ENCODE results near the gene HLA-DQB1.
"Not testable (repeated sequence)": the region's sequence is repeated elsewhere in the genome, so short reads cannot be mapped to it uniquely, and the experiment has no call there.

HLA-DQB1 gene

GRCh38 chr6:32685603-32686002 is 19.1 kb upstream of the HLA-DQB1 start:
- no peak overlapping the region for H3K27ac ChIP-seq (ENCODE audit: insufficient read depth, low read depth, low read length, poor library complexity, severe bottlenecking)
- no peaks in the 10 kb centered on the region for H3K9me3 ChIP-seq (ENCODE audit: control insufficient read depth, low read length)
- no peaks in the 10 kb centered on the region for H3K4me1 ChIP-seq (ENCODE audit: control insufficient read depth, insufficient read depth, low read length)
- H3K4me3 ChIP-seq (ENCODE audit: insufficient read depth, low read depth, low read length) = no peak overlapping the region
- WGBS, 2 experiments = 78 to 88% methylated on average over 1 of the region's 1 CpG
- H3K36me3 ChIP-seq (ENCODE audit: control insufficient read depth, insufficient read depth, low read length) = no peaks in the 10 kb centered on the region
- H3K27me3 ChIP-seq (ENCODE audit: control insufficient read depth, insufficient read depth, low read length, poor library complexity, severe bottlenecking) = no peaks in the 10 kb centered on the region

DNA sequence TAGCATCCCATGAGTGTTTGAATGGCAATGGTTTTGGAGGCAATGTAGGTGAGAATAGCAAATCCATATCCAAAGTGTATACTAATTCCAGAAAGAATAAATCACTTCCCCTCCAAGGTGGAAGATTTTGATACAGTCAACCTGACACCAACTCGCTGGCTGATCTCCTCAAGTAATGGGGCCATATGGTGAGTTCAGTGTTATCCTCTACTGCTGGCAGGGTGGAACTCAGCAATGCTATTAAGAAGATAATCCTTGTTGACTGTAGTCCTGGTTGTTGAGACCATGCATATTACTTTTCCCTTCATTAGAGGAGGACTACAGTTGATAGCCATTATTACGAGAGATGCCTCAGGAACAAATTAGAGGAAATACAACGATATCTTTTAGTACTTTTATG is 17.8 kb upstream of the HLA-DQB1 start:
- WGBS, 2 experiments = 69 to 70% methylated on average over 3 of the region's 3 CpGs
- H3K9me3 ChIP-seq (ENCODE audit: control insufficient read depth, low read length) = no peaks in the 10 kb centered on the region
- no peak overlapping the region for H3K4me3 ChIP-seq (ENCODE audit: insufficient read depth, low read depth, low read length)
- no peaks in the 10 kb centered on the region for H3K27me3 ChIP-seq (ENCODE audit: control insufficient read depth, insufficient read depth, low read length, poor library complexity, severe bottlenecking)
- no peak overlapping the region for H3K27ac ChIP-seq (ENCODE audit: insufficient read depth, low read depth, low read length, poor library complexity, severe bottlenecking)
- H3K36me3 ChIP-seq (ENCODE audit: control insufficient read depth, insufficient read depth, low read length) = no peaks in the 10 kb centered on the region
- no peaks in the 10 kb centered on the region for H3K4me1 ChIP-seq (ENCODE audit: control insufficient read depth, insufficient read depth, low read length)

DNA sequence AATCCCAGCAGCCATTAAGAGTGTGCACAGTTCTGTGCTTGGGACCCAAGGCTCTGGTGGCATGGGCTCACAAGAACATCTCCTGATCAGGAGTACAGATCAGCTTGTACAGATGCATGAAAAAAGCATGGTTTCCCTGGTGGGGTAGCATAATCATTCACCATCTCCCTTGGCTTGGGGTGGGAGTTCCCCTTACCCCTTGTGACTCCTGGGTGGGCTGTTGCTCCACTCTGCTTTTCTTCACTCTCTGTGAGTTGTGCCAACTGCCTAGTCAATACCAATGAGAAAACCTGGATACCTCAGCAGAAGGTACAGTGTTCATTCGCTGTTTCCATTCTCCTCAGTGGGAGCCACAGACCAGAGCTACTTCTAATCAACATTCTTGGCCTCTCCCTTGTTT is 13.6 kb upstream of the HLA-DQB1 start:
- Histone ChIP-seq H3K9me3 (ENCODE audit: control insufficient read depth, low read length) (no peaks in the 10 kb centered on the region), H3K4me3 (ENCODE audit: insufficient read depth, low read depth, low read length) (no peak overlapping the region), H3K4me1 (ENCODE audit: control insufficient read depth, insufficient read depth, low read length) (no peaks in the 10 kb centered on the region), H3K27ac (ENCODE audit: insufficient read depth, low read depth, low read length, poor library complexity, severe bottlenecking) (no peak overlapping the region), H3K36me3 (ENCODE audit: control insufficient read depth, insufficient read depth, low read length) (no peaks in the 10 kb centered on the region), H3K27me3 (ENCODE audit: control insufficient read depth, insufficient read depth, low read length, poor library complexity, severe bottlenecking) (no peaks in the 10 kb centered on the region)
- WGBS, 2 experiments = 44 to 50% methylated on average over 1 of the region's 1 CpG

- no peaks in the 10 kb centered on the region for H3K9me3 ChIP-seq (ENCODE audit: control insufficient read depth, low read length)
- 61 to 67% methylated on average over 4 of the region's 4 CpGs for WGBS, 2 experiments
- no peaks in the 10 kb centered on the region for H3K36me3 ChIP-seq (ENCODE audit: control insufficient read depth, insufficient read depth, low read length)
- H3K27ac ChIP-seq (ENCODE audit: insufficient read depth, low read depth, low read length, poor library complexity, severe bottlenecking) = no peak overlapping the region
- no peaks in the 10 kb centered on the region for H3K4me1 ChIP-seq (ENCODE audit: control insufficient read depth, insufficient read depth, low read length)
- no peaks in the 10 kb centered on the region for H3K27me3 ChIP-seq (ENCODE audit: control insufficient read depth, insufficient read depth, low read length, poor library complexity, severe bottlenecking)
- no peak overlapping the region for H3K4me3 ChIP-seq (ENCODE audit: insufficient read depth, low read depth, low read length)
These were observed 13.0 kb upstream of the HLA-DQB1 start for GRCh38 chr6:32679492-32679891.

- H3K36me3 ChIP-seq (ENCODE audit: control insufficient read depth, insufficient read depth, low read length); H3K9me3 ChIP-seq (ENCODE audit: control insufficient read depth, low read length); H3K4me3 ChIP-seq (ENCODE audit: insufficient read depth, low read depth, low read length); H3K4me1 ChIP-seq (ENCODE audit: control insufficient read depth, insufficient read depth, low read length); H3K27me3 ChIP-seq (ENCODE audit: control insufficient read depth, insufficient read depth, low read length, poor library complexity, severe bottlenecking); H3K27ac ChIP-seq (ENCODE audit: insufficient read depth, low read depth, low read length, poor library complexity, severe bottlenecking): not testable (repeated sequence)
- WGBS, 2 experiments = 92 to 95% methylated on average over 6 to 7 of the region's 7 CpGs
These were observed 7.7 kb upstream of the HLA-DQB1 start for GRCh38 chr6:32674123-32674522.

DNA sequence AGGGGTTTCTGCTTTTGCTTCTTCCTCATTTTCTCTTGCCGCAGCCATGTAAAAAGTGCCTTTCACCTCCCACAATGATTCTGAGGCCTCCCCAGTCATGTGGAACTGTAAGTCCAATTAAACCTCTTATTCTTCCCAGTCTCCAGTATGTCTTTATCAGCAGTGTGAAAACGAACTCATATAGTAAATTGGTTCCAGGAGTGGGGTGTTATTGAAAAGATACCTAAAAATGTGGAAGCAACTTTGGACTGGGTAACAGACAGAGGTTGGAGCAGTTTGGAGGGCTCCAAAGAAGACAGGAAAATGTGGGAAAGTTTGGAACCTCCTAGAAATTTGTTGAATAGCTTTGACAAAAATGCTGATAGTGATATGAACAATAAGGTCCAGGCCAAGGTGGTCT is 5.5 kb upstream of the HLA-DQB1 start:
- not testable (repeated sequence) for H3K4me1 ChIP-seq (ENCODE audit: control insufficient read depth, insufficient read depth, low read length); H3K4me3 ChIP-seq (ENCODE audit: insufficient read depth, low read depth, low read length); H3K27me3 ChIP-seq (ENCODE audit: control insufficient read depth, insufficient read depth, low read length, poor library complexity, severe bottlenecking); H3K36me3 ChIP-seq (ENCODE audit: control insufficient read depth, insufficient read depth, low read length); H3K27ac ChIP-seq (ENCODE audit: insufficient read depth, low read depth, low read length, poor library complexity, severe bottlenecking); H3K9me3 ChIP-seq (ENCODE audit: control insufficient read depth, low read length)
- 78 to 86% methylated on average over 2 of the region's 2 CpGs for WGBS, 2 experiments

- H3K4me3 ChIP-seq (ENCODE audit: insufficient read depth, low read depth, low read length) = no peak overlapping the region
- no peak overlapping the region for H3K27ac ChIP-seq (ENCODE audit: insufficient read depth, low read depth, low read length, poor library complexity, severe bottlenecking)
- no peaks in the 10 kb centered on the region for H3K4me1 ChIP-seq (ENCODE audit: control insufficient read depth, insufficient read depth, low read length)
- no peaks in the 10 kb centered on the region for H3K36me3 ChIP-seq (ENCODE audit: control insufficient read depth, insufficient read depth, low read length)
- H3K9me3 ChIP-seq (ENCODE audit: control insufficient read depth, low read length) = no peaks in the 10 kb centered on the region
- peaks cover 15% of the 10 kb centered on the region for H3K27me3 ChIP-seq (ENCODE audit: control insufficient read depth, insufficient read depth, low read length, poor library complexity, severe bottlenecking)
These were observed 3.4 kb upstream of the HLA-DQB1 start for GRCh38 chr6:32669893-32670292.

- no peaks in the 10 kb centered on the region for H3K4me1 ChIP-seq (ENCODE audit: control insufficient read depth, insufficient read depth, low read length)
- no peaks in the 10 kb centered on the region for H3K9me3 ChIP-seq (ENCODE audit: control insufficient read depth, low read length)
- peaks cover 22% of the 10 kb centered on the region for H3K27me3 ChIP-seq (ENCODE audit: control insufficient read depth, insufficient read depth, low read length, poor library complexity, severe bottlenecking)
- H3K4me3 ChIP-seq (ENCODE audit: insufficient read depth, low read depth, low read length) = no peak overlapping the region
- H3K36me3 ChIP-seq (ENCODE audit: control insufficient read depth, insufficient read depth, low read length) = no peaks in the 10 kb centered on the region
- H3K27ac ChIP-seq (ENCODE audit: insufficient read depth, low read depth, low read length, poor library complexity, severe bottlenecking) = no peak overlapping the region
- 78 to 83% methylated on average over 4 of the region's 4 CpGs for WGBS, 2 experiments
These were observed 2.8 kb upstream of the HLA-DQB1 start for GRCh38 chr6:32669240-32669639.

DNA sequence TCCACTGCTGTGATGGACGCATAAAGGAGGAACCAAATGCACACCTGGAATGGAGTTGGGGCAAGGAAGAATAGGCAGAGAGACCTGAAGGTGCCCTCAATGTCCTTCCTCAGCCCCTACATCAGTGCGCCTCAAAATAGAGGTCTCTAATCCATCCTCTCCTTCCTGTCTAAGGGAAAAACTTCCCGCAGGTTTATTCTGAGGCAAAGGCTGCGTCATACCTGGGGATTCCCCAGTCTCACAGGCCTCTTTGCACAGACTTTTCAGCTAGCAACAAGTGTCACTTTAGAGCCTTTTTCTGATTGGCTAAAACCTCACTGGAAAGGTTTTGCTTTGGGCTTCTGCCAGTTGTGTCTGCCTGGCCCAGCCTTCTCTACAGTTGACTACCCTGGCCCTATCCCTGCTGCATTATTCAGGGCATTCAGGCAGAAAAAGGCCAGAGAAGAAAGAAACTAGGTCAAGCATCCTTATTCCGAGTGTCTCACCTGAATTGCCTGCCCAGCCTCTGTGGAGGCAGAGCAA is 1.8 kb upstream of the HLA-DQB1 start:
- Histone ChIP-seq H3K4me1 (ENCODE audit: control insufficient read depth, insufficient read depth, low read length) (no peaks in the 10 kb centered on the region), H3K27ac (ENCODE audit: insufficient read depth, low read depth, low read length, poor library complexity, severe bottlenecking) (no peak overlapping the region), H3K27me3 (ENCODE audit: control insufficient read depth, insufficient read depth, low read length, poor library complexity, severe bottlenecking) (peaks cover 29% of the 10 kb centered on the region), H3K36me3 (ENCODE audit: control insufficient read depth, insufficient read depth, low read length) (no peaks in the 10 kb centered on the region), H3K4me3 (ENCODE audit: insufficient read depth, low read depth, low read length) (no peak overlapping the region), H3K9me3 (ENCODE audit: control insufficient read depth, low read length) (no peaks in the 10 kb centered on the region)
- 54 to 64% methylated on average over 5 of the region's 5 CpGs for WGBS, 2 experiments

DNA sequence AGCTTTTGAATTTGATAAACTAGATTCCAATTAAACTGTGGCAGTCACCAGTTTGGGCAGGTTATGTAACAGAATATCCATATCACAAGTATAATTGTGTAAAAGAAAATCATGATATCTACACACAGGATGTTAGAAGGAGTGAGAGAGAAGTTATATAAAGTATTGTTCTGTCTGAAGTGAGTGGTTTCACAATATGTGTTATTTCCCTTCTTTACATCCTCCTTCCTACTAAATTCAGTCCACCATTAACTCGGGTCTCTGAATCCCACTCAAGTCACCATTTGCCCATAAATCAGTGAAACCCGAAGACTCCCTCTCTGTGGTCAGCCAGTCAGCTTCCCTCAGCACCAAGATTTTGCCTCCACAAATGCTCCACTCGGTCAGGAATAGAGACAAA is 796 bp downstream of the HLA-DQB1 start:
- Histone ChIP-seq H3K4me3 (ENCODE audit: insufficient read depth, low read depth, low read length) (no peak overlapping the region), H3K4me1 (ENCODE audit: control insufficient read depth, insufficient read depth, low read length) (no peaks in the 10 kb centered on the region), H3K9me3 (ENCODE audit: control insufficient read depth, low read length) (no peaks in the 10 kb centered on the region), H3K27me3 (ENCODE audit: control insufficient read depth, insufficient read depth, low read length, poor library complexity, severe bottlenecking) (peaks cover 29% of the 10 kb centered on the region), H3K27ac (ENCODE audit: insufficient read depth, low read depth, low read length, poor library complexity, severe bottlenecking) (no peak overlapping the region), H3K36me3 (ENCODE audit: control insufficient read depth, insufficient read depth, low read length) (no peaks in the 10 kb centered on the region)
- WGBS, 2 experiments = 49 to 58% methylated on average over 3 of the region's 3 CpGs

- WGBS, 2 experiments = 31 to 33% methylated on average over 47 of the region's 47 CpGs
- peak overlapping the region; percentile 13 for H3K4me3 ChIP-seq (ENCODE audit: insufficient read depth, low read depth, low read length)
These were observed 1.6 kb downstream of the HLA-DQB1 start for GRCh38 chr6:32664827-32665362.

More at GRCh38 chr6:32664827-32665362, 1.6 kb downstream of the HLA-DQB1 start:
- Histone ChIP-seq H3K9me3 (ENCODE audit: control insufficient read depth, low read length) (no peaks in the 10 kb centered on the region), H3K36me3 (ENCODE audit: control insufficient read depth, insufficient read depth, low read length) (no peaks in the 10 kb centered on the region), H3K4me1 (ENCODE audit: control insufficient read depth, insufficient read depth, low read length) (no peaks in the 10 kb centered on the region), H3K27me3 (ENCODE audit: control insufficient read depth, insufficient read depth, low read length, poor library complexity, severe bottlenecking) (peaks cover 29% of the 10 kb centered on the region), H3K27ac (ENCODE audit: insufficient read depth, low read depth, low read length, poor library complexity, severe bottlenecking) (no peak overlapping the region)
